Activated B cell treated with CpG ODN at 0.5 μM for 24 hours (primary cell): ENCODE data around the gene AUTS2. TPM values are rescaled to one million over a fixed set of nuclear protein-coding genes. Genes with fewer than 3 reads are reported as not detected.

Experiments
- ATAC-seq: fragments of 200-7000 bp; cut with Tn5 transposase; one replicate; pipeline ENCODE4 v1.10.0; 2021; ENCODE audit warnings: low read depth, mild to moderate bottlenecking, moderate library complexity
- CTCF ChIA-PET: fragments of 350-600 bp; sonication (Branson Sonifier 250); formaldehyde crosslinking; loops from one replicate; lab custom pipeline; 2021; ENCODE audit warnings: antibody characterized with exemption; lab: Charles Lee
- POLR2A ChIA-PET: fragments of 350-600 bp; sonication (Branson Sonifier 250); formaldehyde crosslinking; loops from one replicate; lab custom pipeline; 2021; ENCODE audit warnings: antibody characterized with exemption; lab: Charles Lee
- DNase-seq: peaks from one replicate; pipeline ENCODE4 v3.0.0; 2022
- H3K27ac Mint-ChIP-seq: one replicate; pipeline ENCODE4 v1.8.0; 2020; ENCODE audit warnings: mixed read lengths
- H3K27me3 Mint-ChIP-seq: one replicate; pipeline ENCODE4 v1.8.0; 2021; ENCODE audit warnings: mixed read lengths
- H3K36me3 Mint-ChIP-seq: one replicate; pipeline ENCODE4 v1.8.0; 2021; ENCODE audit warnings: low read depth, mixed read lengths
- H3K4me1 Mint-ChIP-seq: one replicate; pipeline ENCODE4 v1.8.0; 2021; ENCODE audit warnings: mixed read lengths
- H3K4me3 Mint-ChIP-seq: one replicate; pipeline ENCODE4 v1.8.0; 2020; ENCODE audit warnings: mild to moderate bottlenecking, mixed read lengths
- H3K9me3 Mint-ChIP-seq: one replicate; pipeline ENCODE4 v1.8.0; 2020; ENCODE audit warnings: mixed read lengths
- CTCF ChIP-seq: fragments of 200-600 bp; IDR thresholded peaks from one replicate; pipeline ENCODE4 v1.8.0; 2022; ENCODE audit warnings: antibody characterized with exemption, mild to moderate bottlenecking
- intact Hi-C: fragments of 100-400 bp; cut with micrococcal nuclease; formaldehyde crosslinking; loops from one replicate; pipeline ENCODE4 v1.15.1; 2024
- total RNA-seq: library from RNA; stranded (reverse); gene quantifications from 2 replicates; pipeline ENCODE4 v1.2.3, GENCODE V29; 2022

The AUTS2 gene
- total RNA-seq, 1 donor from 2014 or later = 15.9 TPM

GRCh38 chr7:69849268-69849667, 251.0 kb downstream of the AUTS2 start:
- H3K4me3 Mint-ChIP-seq = no peak overlapping the region
- CTCF ChIA-PET = interaction anchor here (1.3 kb wide), 1 partner anchor 11 kb away, joined by 3 read pairs; no protein-coding TSS in a partner anchor
- H3K27ac Mint-ChIP-seq = no peak overlapping the region
- POLR2A ChIA-PET = no interaction called here
- no peaks in the 10 kb centered on the region for H3K36me3 Mint-ChIP-seq
- intact Hi-C loops = loop anchor here (10.0 kb wide), 1 partner anchor 846 kb away; no protein-coding TSS in a partner anchor
- no peak for TF ChIP-seq CTCF
- ATAC-seq (no peak), DNase-seq (no peak)
- no peaks in the 10 kb centered on the region for H3K27me3 Mint-ChIP-seq
- peaks cover 28% of the 10 kb centered on the region for H3K4me1 Mint-ChIP-seq
- no peaks in the 10 kb centered on the region for H3K9me3 Mint-ChIP-seq

- ChIA-PET CTCF (no interaction called here), POLR2A (no interaction called here)
- no peaks in the 10 kb centered on the region for H3K9me3 Mint-ChIP-seq
- intact Hi-C loops = no loop called here
- no peak for DNase-seq
- H3K36me3 Mint-ChIP-seq = peaks cover 5% of the 10 kb centered on the region
- no peak overlapping the region for H3K4me3 Mint-ChIP-seq
- H3K27me3 Mint-ChIP-seq = no peaks in the 10 kb centered on the region
- no peak for ATAC-seq
- H3K4me1 Mint-ChIP-seq = peaks cover 21% of the 10 kb centered on the region
- no peak for TF ChIP-seq CTCF
- no peak overlapping the region for H3K27ac Mint-ChIP-seq
Measured at GRCh38 chr7:69857014-69857413, 258.7 kb downstream of the AUTS2 start.

- Mint-ChIP-seq H3K36me3 (peaks cover 5% of the 10 kb centered on the region), H3K27me3 (no peaks in the 10 kb centered on the region), H3K4me1 (peaks cover 29% of the 10 kb centered on the region), H3K4me3 (no peak overlapping the region), H3K9me3 (no peaks in the 10 kb centered on the region), H3K27ac (no peak overlapping the region)
- TF ChIP-seq CTCF = no peak
- ATAC-seq = no peak
- intact Hi-C loops = no loop called here
- ChIA-PET CTCF (no interaction called here), POLR2A (interaction anchor here (1.5 kb wide), 1 partner anchor 9 kb away, joined by 3 read pairs; no protein-coding TSS in a partner anchor)
- no peak for DNase-seq
Measured at GRCh38 chr7:69858471-69858870, 260.2 kb downstream of the AUTS2 start.

GRCh38 chr7:69859342-69859741, 261.1 kb downstream of the AUTS2 start:
- no peak overlapping the region for H3K4me3 Mint-ChIP-seq
- no peak for ATAC-seq

GRCh38 chr7:69860486-69860885, 262.2 kb downstream of the AUTS2 start:
- H3K27ac Mint-ChIP-seq = no peak overlapping the region
- ATAC-seq (no peak), DNase-seq (no peak)
- no peaks in the 10 kb centered on the region for H3K9me3 Mint-ChIP-seq
- no peak overlapping the region for H3K4me3 Mint-ChIP-seq
- ChIA-PET CTCF (interaction anchor here (1.6 kb wide), 1 partner anchor 11 kb away, joined by 3 read pairs; no protein-coding TSS in a partner anchor), POLR2A (no interaction called here)
- H3K27me3 Mint-ChIP-seq = no peaks in the 10 kb centered on the region
- no peak for TF ChIP-seq CTCF
- intact Hi-C loops = no loop called here
- peaks cover 41% of the 10 kb centered on the region for H3K4me1 Mint-ChIP-seq
- peaks cover 2% of the 10 kb centered on the region for H3K36me3 Mint-ChIP-seq

More at GRCh38 chr7:69859342-69859741, 261.1 kb downstream of the AUTS2 start:
- POLR2A ChIA-PET = interaction anchor here (1.5 kb wide), 1 partner anchor 9 kb away, joined by 3 read pairs; no protein-coding TSS in a partner anchor
- CTCF ChIA-PET = interaction anchor here (0.6 to 1.6 kb wide), 2 partner anchors 10 to 248 kb away, joined by 3 to 4 read pairs; no protein-coding TSS in a partner anchor
- Mint-ChIP-seq H3K27me3 (no peaks in the 10 kb centered on the region), H3K9me3 (no peaks in the 10 kb centered on the region), H3K36me3 (peaks cover 5% of the 10 kb centered on the region), H3K4me1 (peaks cover 35% of the 10 kb centered on the region), H3K27ac (no peak overlapping the region)
- no peak for TF ChIP-seq CTCF
- no peak for DNase-seq
- intact Hi-C loops = no loop called here
